HL-60 (cell line): Measurements from ENCODE around the gene HRH1.
"Not testable (repeated sequence)": the region's sequence is repeated elsewhere in the genome, so short reads cannot be mapped to it uniquely, and the experiment has no call there.

Source experiments
- DNase-seq, 2 experiments: peaks; one replicate each; pipeline ENCODE4 v3.0.0-alpha.2; 2010 to 2020; ENCODE audit warnings: low read depth in 1 of 2, low spot score in 1 of 2
- H3K27ac ChIP-seq: fragments of 250-450 bp; sonication (Bioruptor Pico); replicated peaks from 2 replicates; pipeline ENCODE4 v1.5.1; 2020; ENCODE audit warnings: mild to moderate bottlenecking, moderate library complexity
- H3K27me3 ChIP-seq: fragments of 250-450 bp; sonication (Bioruptor Pico); 2 replicates; pipeline ENCODE4 v1.5.1; 2021; ENCODE audit warnings: mild to moderate bottlenecking, moderate library complexity; ENCODE audit not compliant: insufficient read depth, poor library complexity, severe bottlenecking
- H3K4me3 ChIP-seq: replicated peaks from 2 replicates; pipeline ENCODE4 v1.5.1; 2011; ENCODE audit warnings: mild to moderate bottlenecking, control low read depth, low read length; ENCODE audit not compliant: insufficient read depth
- GABPA ChIP-seq: IDR thresholded peaks from 2 replicates; pipeline ENCODE4 v1.6.1; 2012; ENCODE audit warnings: low read depth
- POLR2AphosphoS5 ChIP-seq: IDR thresholded peaks from 2 replicates; pipeline ENCODE4 v1.6.1; 2012; ENCODE audit warnings: low read depth
- REST ChIP-seq: IDR thresholded peaks from 2 replicates; pipeline ENCODE4 v1.6.1; 2012; ENCODE audit warnings: low read depth; ENCODE audit not compliant: insufficient replicate concordance
- SPI1 ChIP-seq: IDR thresholded peaks from 2 replicates; pipeline ENCODE4 v1.6.1; 2012; ENCODE audit warnings: low read depth, mild to moderate bottlenecking, borderline replicate concordance
- TF ChIP-seq, protein P1 (sequence below): IDR thresholded peaks from one replicate; pipeline ENCODE4 v1.5.1; 2011; ENCODE audit warnings: low read length, control low read depth, inconsistent platforms; ENCODE audit not compliant: insufficient read depth

The HRH1 gene

DNA sequence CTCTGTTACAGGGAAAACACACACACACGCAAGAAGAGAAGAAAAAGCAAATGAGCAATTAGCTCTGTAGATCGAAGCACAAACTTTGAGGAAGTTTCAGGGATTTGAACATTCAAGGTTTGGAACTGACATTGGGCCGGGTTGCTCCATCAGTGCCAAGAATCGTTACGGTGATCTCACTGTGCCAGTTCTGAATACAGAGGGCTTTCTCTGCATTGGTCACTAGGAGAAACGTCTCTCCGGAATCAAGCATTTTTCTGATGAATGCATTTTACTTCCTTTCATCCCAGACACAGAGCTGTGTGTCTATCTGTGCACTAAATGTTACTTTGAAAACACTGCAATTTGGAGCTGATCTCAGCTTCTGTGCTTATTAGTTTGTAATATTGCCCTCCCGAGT, 11.2 kb downstream of the HRH1 start:
- Histone ChIP-seq H3K27me3 (no peaks in the 10 kb centered on the region), H3K4me3 (no peak overlapping the region), H3K27ac (no peak overlapping the region)
- TF ChIP-seq, protein P1, sequence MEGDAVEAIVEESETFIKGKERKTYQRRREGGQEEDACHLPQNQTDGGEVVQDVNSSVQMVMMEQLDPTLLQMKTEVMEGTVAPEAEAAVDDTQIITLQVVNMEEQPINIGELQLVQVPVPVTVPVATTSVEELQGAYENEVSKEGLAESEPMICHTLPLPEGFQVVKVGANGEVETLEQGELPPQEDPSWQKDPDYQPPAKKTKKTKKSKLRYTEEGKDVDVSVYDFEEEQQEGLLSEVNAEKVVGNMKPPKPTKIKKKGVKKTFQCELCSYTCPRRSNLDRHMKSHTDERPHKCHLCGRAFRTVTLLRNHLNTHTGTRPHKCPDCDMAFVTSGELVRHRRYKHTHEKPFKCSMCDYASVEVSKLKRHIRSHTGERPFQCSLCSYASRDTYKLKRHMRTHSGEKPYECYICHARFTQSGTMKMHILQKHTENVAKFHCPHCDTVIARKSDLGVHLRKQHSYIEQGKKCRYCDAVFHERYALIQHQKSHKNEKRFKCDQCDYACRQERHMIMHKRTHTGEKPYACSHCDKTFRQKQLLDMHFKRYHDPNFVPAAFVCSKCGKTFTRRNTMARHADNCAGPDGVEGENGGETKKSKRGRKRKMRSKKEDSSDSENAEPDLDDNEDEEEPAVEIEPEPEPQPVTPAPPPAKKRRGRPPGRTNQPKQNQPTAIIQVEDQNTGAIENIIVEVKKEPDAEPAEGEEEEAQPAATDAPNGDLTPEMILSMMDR = no peak
- TF ChIP-seq POLR2AphosphoS5 (no peak), GABPA (no peak), REST (no peak), SPI1 (no peak)
- DNase-seq = no peak

DNA sequence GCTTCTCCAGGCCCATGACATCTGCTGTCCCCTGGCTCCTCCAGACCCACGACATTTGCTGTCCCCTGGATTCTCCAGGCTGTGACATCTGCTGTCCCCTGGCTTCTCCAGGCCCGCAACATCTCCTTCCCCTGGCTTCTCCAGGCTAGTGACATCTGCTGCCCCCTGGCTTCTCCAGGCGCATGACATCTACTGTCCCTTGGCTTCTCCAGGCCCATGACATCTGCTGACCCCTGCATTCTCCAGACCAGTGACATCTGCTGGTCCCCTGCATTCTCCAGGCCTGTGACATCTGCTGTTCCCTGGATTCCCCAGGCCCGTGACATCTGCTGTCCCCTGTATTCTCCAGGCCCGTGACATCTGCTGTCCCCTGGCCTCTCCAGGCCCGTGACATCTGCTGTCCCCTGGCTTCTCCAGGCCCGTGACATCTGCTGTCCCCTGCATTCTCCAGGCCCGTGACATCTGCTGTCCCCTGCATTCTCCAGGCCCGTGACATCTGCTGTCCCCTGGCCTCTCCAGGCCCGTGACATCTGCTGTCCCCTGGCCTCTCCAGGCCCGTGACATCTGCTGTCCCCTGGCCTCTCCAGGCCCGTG, 12.6 kb downstream of the HRH1 start:
- not testable (repeated sequence) for H3K4me3 ChIP-seq, DNase-seq, H3K27ac ChIP-seq, H3K27me3 ChIP-seq

DNA sequence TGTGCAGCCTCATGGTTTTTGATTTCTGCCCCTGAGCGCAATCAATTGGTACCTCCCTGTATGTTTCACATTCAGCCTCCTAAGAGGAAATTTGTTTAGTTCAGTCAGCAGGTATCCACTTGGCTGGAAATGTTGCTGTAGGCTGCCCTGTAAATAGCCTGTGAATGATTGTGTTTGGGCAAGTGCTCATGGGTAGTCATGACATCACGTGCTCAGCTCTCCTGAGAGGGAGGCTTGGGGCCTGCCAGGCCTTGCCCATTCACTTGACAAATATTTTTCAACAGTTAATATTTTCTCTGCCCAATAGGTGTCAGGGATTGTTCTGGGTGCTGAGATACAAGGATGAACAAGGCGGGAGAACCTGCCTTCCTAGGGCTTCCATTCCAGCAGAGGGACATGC, 13.3 kb downstream of the HRH1 start:
- no peak overlapping the region for H3K4me3 ChIP-seq
- DNase-seq = no peak
- H3K27ac ChIP-seq = no peak overlapping the region
- TF ChIP-seq REST (no peak), GABPA (no peak), SPI1 (no peak), POLR2AphosphoS5 (no peak)
- TF ChIP-seq, protein P1 = no peak
- H3K27me3 ChIP-seq = no peaks in the 10 kb centered on the region

GRCh38 chr3:11168406-11168805, 14.1 kb downstream of the HRH1 start:
- no peak for DNase-seq
- TF ChIP-seq GABPA (no peak), SPI1 (no peak), POLR2AphosphoS5 (no peak), REST (no peak)
- TF ChIP-seq, protein P1 = no peak
- Histone ChIP-seq H3K27me3 (no peaks in the 10 kb centered on the region), H3K27ac (no peak overlapping the region), H3K4me3 (no peak overlapping the region)
